HEK293 (cell line): Measurements from ENCODE around the gene PPDPF.

Source experiments
- BCL11A ChIP-seq: fragments of 450-650 bp; formaldehyde crosslinking; IDR thresholded peaks from 2 replicates; pipeline ENCODE4 v1.5.1; 2016; ENCODE audit warnings: low read depth, missing biosample characterization, missing genetic modification characterization
- HOXA7 ChIP-seq: sonication (generic); formaldehyde crosslinking; IDR thresholded peaks from 2 replicates; pipeline ENCODE4 v1.8.1; 2022; ENCODE audit warnings: missing genetic modification reagents, borderline replicate concordance
- KLF16 ChIP-seq: fragments of 450-650 bp; formaldehyde crosslinking; IDR thresholded peaks from 2 replicates; pipeline ENCODE4 v1.5.1; 2017; ENCODE audit warnings: missing biosample characterization, missing genetic modification characterization
- KLF8 ChIP-seq: fragments of 450-650 bp; formaldehyde crosslinking; IDR thresholded peaks from 2 replicates; pipeline ENCODE4 v1.5.1; 2016; ENCODE audit warnings: missing biosample characterization, missing genetic modification characterization
- KLF9 ChIP-seq: fragments of 450-650 bp; formaldehyde crosslinking; IDR thresholded peaks from 2 replicates; pipeline ENCODE4 v1.5.1; 2016; ENCODE audit warnings: missing biosample characterization, missing genetic modification characterization, low read depth
- OSR2 ChIP-seq: fragments of 450-650 bp; formaldehyde crosslinking; IDR thresholded peaks from 2 replicates; pipeline ENCODE4 v1.5.1; 2016; ENCODE audit warnings: missing biosample characterization, missing genetic modification characterization
- SP2 ChIP-seq: fragments of 450-650 bp; formaldehyde crosslinking; IDR thresholded peaks from 2 replicates; pipeline ENCODE4 v1.5.1; 2016; ENCODE audit warnings: missing biosample characterization, missing genetic modification characterization
- TRIM28 ChIP-seq: IDR thresholded peaks from 2 replicates; pipeline ENCODE4 v1.6.1; 2011; ENCODE audit warnings: low read length, control low read depth, borderline replicate concordance
- YY1 ChIP-seq: fragments of 450-650 bp; formaldehyde crosslinking; IDR thresholded peaks from 2 replicates; pipeline ENCODE4 v1.5.1; 2018; ENCODE audit warnings: missing biosample characterization, missing genetic modification characterization
- ZBTB17 ChIP-seq: fragments of 450-650 bp; formaldehyde crosslinking; IDR thresholded peaks from 2 replicates; pipeline ENCODE4 v1.5.1; 2016; ENCODE audit warnings: missing biosample characterization, missing genetic modification characterization
- ZBTB20 ChIP-seq: fragments of 450-650 bp; formaldehyde crosslinking; IDR thresholded peaks from 2 replicates; pipeline ENCODE4 v1.5.1; 2016; ENCODE audit warnings: missing biosample characterization, missing genetic modification characterization
- ZFP69B ChIP-seq: fragments of 450-650 bp; formaldehyde crosslinking; IDR thresholded peaks from 2 replicates; pipeline ENCODE4 v1.5.1; 2016; ENCODE audit warnings: missing biosample characterization, missing genetic modification characterization
- ZIC2 ChIP-seq: fragments of 450-650 bp; formaldehyde crosslinking; IDR thresholded peaks from 2 replicates; pipeline ENCODE4 v1.5.1; 2016; ENCODE audit warnings: missing biosample characterization, missing genetic modification characterization
- ZNF138 ChIP-seq: fragments of 450-650 bp; formaldehyde crosslinking; IDR thresholded peaks from 2 replicates; pipeline ENCODE4 v1.5.1; 2016; ENCODE audit warnings: missing biosample characterization, missing genetic modification characterization, borderline replicate concordance
- ZNF157 ChIP-seq: fragments of 450-650 bp; formaldehyde crosslinking; IDR thresholded peaks from 2 replicates; pipeline ENCODE4 v1.5.1; 2016; ENCODE audit warnings: missing biosample characterization, missing genetic modification characterization
- ZNF335 ChIP-seq: fragments of 450-650 bp; formaldehyde crosslinking; conservative IDR thresholded peaks from 2 replicates; pipeline ENCODE4 v1.5.1; 2016; ENCODE audit warnings: missing biosample characterization, missing genetic modification characterization
- ZNF555 ChIP-seq: fragments of 450-650 bp; formaldehyde crosslinking; conservative IDR thresholded peaks from 2 replicates; pipeline ENCODE4 v1.5.1; 2017; ENCODE audit warnings: missing biosample characterization, mild to moderate bottlenecking, missing genetic modification characterization, inconsistent platforms
- ZNF600 ChIP-seq: fragments of 450-650 bp; formaldehyde crosslinking; IDR thresholded peaks from 2 replicates; pipeline ENCODE4 v1.5.1; 2016; ENCODE audit warnings: missing biosample characterization, missing genetic modification characterization
- ZNF654 ChIP-seq: fragments of 450-650 bp; formaldehyde crosslinking; IDR thresholded peaks from 2 replicates; pipeline ENCODE4 v1.5.1; 2016; ENCODE audit warnings: low read depth, missing biosample characterization, missing genetic modification characterization
- ZNF660 ChIP-seq: fragments of 450-650 bp; IDR thresholded peaks from 2 replicates; pipeline ENCODE4 v1.5.1; 2018; ENCODE audit warnings: missing biosample characterization, mild to moderate bottlenecking, missing genetic modification characterization
- ZNF670 ChIP-seq: fragments of 450-650 bp; formaldehyde crosslinking; IDR thresholded peaks from 2 replicates; pipeline ENCODE4 v1.5.1; 2016; ENCODE audit warnings: missing biosample characterization, missing genetic modification characterization, low read depth
- TF ChIP-seq, protein P1 (sequence below): fragments of 450-650 bp; formaldehyde crosslinking; IDR thresholded peaks from 2 replicates; pipeline ENCODE4 v1.5.1; 2016; ENCODE audit warnings: missing biosample characterization, missing genetic modification characterization
- TF ChIP-seq, protein P2 (sequence below): fragments of 450-650 bp; formaldehyde crosslinking; IDR thresholded peaks from 2 replicates; pipeline ENCODE4 v1.5.1; 2016; ENCODE audit warnings: missing biosample characterization, missing genetic modification characterization
- TF ChIP-seq, protein P3 (sequence below): fragments of 450-650 bp; formaldehyde crosslinking; IDR thresholded peaks from 2 replicates; pipeline ENCODE4 v1.5.1; 2016; ENCODE audit warnings: missing biosample characterization, missing genetic modification characterization
- TF ChIP-seq, protein P4 (sequence below): fragments of 450-650 bp; formaldehyde crosslinking; IDR thresholded peaks from 2 replicates; pipeline ENCODE4 v1.5.1; 2017; ENCODE audit warnings: missing biosample characterization, missing genetic modification characterization

PPDPF gene

DNA sequence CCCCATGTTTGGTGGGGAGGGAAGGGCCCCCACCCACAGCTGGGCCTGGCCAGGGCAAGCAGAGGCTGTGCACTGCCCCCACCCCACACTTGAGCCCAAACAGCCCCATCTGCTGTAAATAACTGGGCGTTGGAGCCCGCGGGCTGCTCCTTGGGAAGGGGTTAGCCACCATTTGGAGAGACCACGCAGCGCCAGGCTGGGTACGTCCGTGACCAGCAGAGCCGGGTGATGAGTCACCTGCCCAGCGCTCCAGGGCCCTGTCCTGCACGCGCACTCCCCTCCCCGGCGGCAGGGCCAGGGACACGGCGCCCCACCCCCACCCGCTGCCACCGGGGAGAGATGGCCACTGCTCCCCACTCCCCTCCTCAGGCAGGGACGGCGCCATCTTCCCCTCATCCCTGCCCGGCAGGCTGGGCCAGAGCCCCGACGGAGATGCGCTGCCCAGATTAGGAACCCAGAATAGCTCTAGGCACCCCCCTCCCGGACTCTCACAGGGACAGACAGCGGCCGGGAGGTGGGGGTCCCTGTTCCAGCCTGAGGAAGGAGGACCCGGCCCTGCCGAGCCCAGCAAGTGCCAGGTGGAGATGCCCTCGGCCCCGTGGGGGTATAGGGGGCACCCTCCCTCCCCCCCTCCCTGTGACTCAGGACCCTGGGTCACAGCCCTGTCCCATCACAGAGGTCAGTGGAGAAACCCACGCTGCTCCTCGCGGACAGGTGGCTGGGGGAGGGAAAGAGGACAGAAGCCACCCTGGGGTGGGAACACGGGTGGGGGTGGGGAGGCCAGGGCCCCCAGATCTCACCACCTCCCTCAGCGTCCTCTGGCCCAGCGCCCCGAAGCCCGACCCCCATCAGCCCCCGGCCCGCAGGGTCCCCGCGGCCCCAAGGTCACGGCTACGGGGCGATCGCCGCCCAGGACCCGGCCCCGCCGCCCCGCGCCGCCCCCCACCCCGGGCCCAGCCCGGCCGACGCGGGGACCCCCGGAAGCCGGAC, 22.3 kb upstream of the PPDPF start (continued):
- TF ChIP-seq ZNF138 (tag by site-specific recombination) (no peak), BCL11A (peak; percentile 85; the same call in 1 of the 2 replicates), ZNF600 (tag by site-specific recombination) (peak; percentile 89), TRIM28 (no peak), YY1 (tag by site-specific recombination) (peak; percentile 74), ZBTB17 (tag by site-specific recombination) (peak; percentile 59), ZNF660 (no peak), HOXA7 (CRISPR knock-in tag) (no peak), OSR2 (tag by site-specific recombination) (peak; percentile 52; the same call in 1 of the 2 replicates), ZNF555 (no peak), ZNF157 (tag by site-specific recombination) (no peak), SP2 (peak; percentile 39; the same call in 1 of the 2 replicates), ZFP69B (tag by site-specific recombination) (peak; percentile 19; the same call in 1 of the 2 replicates), KLF16 (tag by site-specific recombination) (peak; percentile 81), KLF8 (tag by site-specific recombination) (peak; percentile 49; the same call in 1 of the 2 replicates), ZNF335 (tag by site-specific recombination) (peak; percentile 51), ZBTB20 (tag by site-specific recombination) (peak; percentile 82), KLF9 (tag by site-specific recombination) (0 out of 2 replicates have a peak, but pooled peaks have one; percentile 32), ZIC2 (peak; percentile 81), ZNF654 (tag by site-specific recombination) (no peak), ZNF670 (no peak)
- TF ChIP-seq, protein P1, sequence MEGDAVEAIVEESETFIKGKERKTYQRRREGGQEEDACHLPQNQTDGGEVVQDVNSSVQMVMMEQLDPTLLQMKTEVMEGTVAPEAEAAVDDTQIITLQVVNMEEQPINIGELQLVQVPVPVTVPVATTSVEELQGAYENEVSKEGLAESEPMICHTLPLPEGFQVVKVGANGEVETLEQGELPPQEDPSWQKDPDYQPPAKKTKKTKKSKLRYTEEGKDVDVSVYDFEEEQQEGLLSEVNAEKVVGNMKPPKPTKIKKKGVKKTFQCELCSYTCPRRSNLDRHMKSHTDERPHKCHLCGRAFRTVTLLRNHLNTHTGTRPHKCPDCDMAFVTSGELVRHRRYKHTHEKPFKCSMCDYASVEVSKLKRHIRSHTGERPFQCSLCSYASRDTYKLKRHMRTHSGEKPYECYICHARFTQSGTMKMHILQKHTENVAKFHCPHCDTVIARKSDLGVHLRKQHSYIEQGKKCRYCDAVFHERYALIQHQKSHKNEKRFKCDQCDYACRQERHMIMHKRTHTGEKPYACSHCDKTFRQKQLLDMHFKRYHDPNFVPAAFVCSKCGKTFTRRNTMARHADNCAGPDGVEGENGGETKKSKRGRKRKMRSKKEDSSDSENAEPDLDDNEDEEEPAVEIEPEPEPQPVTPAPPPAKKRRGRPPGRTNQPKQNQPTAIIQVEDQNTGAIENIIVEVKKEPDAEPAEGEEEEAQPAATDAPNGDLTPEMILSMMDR (tag by site-specific recombination), result peak; percentile 60
- TF ChIP-seq, protein P2, sequence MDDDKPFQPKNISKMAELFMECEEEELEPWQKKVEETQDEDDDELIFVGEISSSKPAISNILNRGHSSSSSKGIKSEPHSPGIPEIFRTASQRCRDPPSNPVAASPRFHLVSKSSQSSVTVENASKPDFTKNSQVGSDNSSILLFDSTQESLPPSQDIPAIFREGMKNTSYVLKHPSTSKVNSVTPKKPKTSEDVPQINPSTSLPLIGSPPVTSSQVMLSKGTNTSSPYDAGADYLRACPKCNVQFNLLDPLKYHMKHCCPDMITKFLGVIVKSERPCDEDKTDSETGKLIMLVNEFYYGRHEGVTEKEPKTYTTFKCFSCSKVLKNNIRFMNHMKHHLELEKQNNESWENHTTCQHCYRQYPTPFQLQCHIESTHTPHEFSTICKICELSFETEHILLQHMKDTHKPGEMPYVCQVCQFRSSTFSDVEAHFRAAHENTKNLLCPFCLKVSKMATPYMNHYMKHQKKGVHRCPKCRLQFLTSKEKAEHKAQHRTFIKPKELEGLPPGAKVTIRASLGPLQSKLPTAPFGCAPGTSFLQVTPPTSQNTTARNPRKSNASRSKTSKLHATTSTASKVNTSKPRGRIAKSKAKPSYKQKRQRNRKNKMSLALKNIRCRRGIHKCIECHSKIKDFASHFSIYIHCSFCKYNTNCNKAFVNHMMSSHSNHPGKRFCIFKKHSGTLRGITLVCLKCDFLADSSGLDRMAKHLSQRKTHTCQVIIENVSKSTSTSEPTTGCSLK (tag by site-specific recombination), result no peak
- TF ChIP-seq, protein P3, sequence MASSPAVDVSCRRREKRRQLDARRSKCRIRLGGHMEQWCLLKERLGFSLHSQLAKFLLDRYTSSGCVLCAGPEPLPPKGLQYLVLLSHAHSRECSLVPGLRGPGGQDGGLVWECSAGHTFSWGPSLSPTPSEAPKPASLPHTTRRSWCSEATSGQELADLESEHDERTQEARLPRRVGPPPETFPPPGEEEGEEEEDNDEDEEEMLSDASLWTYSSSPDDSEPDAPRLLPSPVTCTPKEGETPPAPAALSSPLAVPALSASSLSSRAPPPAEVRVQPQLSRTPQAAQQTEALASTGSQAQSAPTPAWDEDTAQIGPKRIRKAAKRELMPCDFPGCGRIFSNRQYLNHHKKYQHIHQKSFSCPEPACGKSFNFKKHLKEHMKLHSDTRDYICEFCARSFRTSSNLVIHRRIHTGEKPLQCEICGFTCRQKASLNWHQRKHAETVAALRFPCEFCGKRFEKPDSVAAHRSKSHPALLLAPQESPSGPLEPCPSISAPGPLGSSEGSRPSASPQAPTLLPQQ (tag by site-specific recombination), result peak; percentile 33; the same call in 1 of the 2 replicates
- TF ChIP-seq, protein P4, sequence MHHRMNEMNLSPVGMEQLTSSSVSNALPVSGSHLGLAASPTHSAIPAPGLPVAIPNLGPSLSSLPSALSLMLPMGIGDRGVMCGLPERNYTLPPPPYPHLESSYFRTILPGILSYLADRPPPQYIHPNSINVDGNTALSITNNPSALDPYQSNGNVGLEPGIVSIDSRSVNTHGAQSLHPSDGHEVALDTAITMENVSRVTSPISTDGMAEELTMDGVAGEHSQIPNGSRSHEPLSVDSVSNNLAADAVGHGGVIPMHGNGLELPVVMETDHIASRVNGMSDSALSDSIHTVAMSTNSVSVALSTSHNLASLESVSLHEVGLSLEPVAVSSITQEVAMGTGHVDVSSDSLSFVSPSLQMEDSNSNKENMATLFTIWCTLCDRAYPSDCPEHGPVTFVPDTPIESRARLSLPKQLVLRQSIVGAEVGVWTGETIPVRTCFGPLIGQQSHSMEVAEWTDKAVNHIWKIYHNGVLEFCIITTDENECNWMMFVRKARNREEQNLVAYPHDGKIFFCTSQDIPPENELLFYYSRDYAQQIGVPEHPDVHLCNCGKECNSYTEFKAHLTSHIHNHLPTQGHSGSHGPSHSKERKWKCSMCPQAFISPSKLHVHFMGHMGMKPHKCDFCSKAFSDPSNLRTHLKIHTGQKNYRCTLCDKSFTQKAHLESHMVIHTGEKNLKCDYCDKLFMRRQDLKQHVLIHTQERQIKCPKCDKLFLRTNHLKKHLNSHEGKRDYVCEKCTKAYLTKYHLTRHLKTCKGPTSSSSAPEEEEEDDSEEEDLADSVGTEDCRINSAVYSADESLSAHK (tag by site-specific recombination), result no peak
